GM19240 (cell line): ENCODE results near the gene HSPD1.
"Not testable (repeated sequence)": the region's sequence is repeated elsewhere in the genome, so short reads cannot be mapped to it uniquely, and the experiment has no call there.

Experiments used
- DNase-seq: peaks from one replicate; pipeline ENCODE4 v3.0.0; 2011; ENCODE audit warnings: low spot score; ENCODE audit not compliant: insufficient read length

Gene HSPD1

DNA sequence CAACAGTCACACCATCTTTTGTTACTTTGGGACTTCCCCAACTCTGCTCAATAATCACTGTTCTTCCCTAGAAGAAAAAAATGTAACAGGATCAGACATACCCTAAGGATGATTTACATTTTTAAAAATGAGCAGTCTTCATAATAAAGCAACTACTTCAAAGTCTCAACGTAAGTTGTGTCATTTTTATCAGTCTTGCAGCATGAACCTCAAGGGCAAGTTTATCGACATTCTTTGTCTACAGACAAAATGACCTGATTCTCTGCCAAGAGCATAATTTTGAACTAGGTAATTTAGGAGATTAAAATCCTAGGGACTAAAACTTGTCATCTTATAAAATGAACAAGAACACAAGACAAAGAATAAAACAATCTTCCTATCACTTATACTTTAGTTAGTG, 2.3 kb downstream of the HSPD1 start:
- no peak for DNase-seq

DNA sequence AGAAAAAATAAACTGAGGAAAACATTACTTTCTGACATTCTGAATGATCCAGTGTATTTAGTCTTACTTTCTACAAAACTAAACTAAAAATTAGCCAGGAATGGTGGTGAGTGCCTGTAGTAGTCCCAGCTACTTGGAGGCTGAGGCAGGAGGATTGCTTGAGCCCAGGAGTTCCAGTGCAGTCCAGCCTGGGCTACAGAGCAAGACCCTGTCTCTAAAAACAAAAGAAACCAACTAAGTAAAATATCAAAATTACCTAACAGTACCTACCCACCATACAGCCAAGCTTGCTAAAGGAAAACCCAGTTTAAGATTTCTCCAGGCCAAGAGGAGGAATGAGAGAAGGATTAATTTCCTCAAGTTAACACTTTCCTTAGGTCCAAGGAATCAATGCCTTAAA, 2.9 kb downstream of the HSPD1 start:
- DNase-seq, result no peak

DNA sequence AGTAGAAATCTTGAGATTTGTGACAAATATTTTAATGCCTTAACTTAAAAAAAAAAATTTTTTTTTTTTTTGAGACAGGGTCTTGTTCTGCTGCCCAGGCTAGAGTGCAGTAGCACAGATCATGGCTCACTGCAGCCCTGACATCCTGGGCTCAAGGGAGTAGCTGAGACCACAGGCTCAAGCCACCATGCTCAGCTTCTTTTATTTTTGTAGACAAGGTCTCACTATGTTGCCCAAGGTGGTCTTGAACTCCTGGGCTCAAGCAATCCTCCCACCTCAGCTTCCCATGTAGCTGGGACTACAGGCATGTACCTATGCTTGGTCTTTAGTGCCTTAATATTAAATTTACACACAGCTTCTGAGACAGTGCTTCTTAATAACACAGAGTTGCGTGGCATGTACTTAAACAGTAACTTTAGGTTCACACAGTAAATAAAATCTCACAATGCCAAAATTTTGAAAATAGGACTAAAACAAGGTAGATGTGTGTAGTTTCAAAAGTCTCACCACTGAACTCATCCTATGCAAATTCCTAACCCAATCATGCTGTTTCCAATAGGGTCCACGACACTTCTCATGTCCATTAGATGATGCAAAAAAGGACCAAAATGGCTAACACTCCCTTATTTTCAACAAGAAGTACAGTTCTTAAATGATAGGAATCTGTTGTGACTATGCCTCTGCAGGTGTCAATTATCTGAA, 4.1 kb downstream of the HSPD1 start:
- DNase-seq, result no peak

DNA sequence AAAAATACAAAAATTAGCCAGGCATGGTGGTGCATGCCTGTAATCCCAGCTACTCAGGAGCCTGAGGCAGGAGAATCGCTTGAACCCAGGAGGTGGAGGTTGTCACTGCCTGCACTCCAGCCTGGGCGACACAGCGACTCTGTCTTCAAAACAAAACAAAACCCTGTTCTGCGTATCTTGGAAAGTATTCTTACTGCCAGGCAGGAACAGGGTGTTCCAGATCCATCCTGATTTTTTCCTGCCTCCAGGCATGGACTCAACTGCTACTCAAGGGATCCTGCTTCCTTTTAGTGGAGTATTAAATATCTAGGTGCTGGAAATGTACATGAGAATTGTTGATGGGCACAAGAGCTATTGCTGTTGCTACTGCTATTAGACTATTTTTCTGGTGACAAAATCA, 12.3 kb downstream of the HSPD1 start:
- no peak for DNase-seq

DNA sequence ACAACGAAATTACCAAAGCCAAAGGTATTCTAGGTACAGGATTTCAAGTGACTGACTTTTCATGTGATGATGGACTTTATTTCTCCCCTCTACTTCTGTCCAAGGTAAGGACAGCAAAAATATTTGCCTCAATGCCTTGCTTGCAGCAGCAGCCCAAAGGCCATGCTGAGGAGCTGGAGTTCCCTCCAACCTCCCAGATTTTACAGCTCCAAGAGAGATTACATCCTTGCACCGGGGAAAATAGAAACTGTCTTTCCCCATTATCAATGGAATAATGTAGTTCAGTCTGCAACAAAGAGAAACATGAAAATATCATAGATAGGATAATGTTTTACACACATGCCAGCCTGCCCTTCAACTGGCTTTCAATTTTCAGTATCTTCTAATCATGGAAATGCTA, 13.5 kb downstream of the HSPD1 start:
- no peak for DNase-seq

DNA sequence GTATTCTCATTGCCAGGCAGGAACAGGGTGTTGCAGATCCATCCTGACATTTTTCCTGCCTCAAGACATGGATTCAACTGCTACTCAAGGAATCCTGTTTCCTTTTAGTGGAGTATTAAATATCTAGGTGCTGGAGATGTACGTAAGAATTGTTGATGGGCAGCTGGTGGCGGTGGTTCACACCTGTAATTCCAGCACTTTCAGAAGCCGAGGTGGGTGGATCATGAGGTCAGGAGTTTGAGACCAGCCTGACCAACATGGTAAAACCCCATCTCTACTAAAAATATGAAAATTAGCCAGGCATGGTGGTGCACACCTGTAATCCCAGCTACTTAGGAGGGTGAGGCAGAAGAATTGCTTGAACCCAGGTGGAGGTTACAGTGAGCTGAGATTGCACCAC, 15.4 kb downstream of the HSPD1 start:
- DNase-seq, result not testable (repeated sequence)

DNA sequence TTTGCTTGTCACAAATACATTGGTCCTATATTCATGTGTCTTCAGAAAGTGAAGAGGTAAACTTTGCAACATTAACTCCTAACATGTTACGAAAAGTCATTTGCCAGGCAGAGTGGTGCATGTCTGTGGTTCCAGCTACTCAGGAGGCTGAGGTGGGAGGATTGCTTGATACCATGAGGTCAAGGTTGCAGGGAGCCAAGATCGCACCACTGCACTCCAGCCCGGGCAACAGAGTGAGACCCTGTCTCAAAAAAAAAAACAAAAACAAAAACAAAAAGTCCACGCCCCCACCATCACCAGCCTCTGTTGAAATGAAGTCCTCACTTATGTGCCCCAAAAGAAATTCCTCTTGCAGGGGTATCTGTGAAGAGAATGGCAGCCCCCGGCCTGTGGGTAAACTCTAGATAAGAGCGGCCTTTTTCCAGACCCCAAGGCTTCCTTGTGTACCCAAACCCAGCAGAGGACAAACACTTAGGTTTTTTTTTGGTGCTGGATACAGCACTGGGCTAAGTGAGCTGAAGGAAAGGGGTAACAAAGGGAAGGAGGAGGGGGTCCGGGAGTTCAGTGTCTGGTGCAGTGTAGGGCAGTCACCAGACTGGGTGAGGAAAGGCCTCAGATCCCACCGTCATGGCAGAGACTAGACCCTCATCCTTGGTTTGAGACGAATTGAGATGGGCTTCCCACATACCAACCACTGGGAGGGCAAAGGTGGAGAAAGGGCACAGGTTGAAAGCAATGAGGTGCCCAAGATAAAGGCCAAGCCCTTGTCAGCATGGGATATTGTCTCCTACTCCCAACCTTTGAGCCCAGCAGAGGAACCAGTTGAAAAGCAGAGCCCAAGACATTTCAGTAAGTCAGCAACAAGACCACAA, 19.2 kb downstream of the HSPD1 start:
- no peak for DNase-seq

DNA sequence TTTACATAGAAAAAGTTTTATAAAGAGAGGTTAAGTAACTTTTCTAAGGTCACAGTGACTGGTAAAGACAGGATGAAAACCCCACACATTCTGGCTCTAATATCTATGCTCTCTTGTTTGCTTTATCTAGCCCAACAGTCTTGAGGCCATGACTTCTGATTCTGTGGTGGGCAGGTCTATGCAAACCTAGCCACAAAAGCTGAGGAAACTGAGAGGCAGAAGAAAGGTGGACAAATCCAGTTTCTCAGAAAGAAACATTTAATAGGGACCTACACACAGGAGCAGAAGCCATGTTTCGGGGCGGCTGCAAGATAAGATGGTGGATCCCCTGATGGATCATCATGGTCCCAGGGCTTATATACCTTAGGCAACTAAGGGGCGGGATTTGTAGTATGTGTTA, 21.8 kb downstream of the HSPD1 start:
- DNase-seq, result no peak

DNA sequence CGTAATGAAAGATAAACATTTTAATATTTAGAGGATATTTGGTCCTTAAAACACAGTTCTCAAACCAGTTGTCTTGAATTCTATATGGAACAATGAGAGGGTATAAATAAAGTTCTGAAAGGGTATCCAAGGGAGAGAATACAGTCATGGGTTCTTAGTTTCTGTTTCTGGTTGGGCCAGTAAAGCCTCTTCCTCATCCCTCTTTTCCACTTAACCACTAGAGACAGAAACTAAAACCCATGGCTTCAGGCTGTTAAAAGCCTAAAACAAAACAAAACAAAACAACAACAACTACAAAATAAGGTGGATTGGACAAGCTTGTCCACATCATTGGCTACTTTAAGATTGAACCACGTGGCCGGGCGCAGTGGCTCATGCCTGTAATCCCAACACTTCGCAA, 27.5 kb downstream of the HSPD1 start:
- DNase-seq, result no peak

DNA sequence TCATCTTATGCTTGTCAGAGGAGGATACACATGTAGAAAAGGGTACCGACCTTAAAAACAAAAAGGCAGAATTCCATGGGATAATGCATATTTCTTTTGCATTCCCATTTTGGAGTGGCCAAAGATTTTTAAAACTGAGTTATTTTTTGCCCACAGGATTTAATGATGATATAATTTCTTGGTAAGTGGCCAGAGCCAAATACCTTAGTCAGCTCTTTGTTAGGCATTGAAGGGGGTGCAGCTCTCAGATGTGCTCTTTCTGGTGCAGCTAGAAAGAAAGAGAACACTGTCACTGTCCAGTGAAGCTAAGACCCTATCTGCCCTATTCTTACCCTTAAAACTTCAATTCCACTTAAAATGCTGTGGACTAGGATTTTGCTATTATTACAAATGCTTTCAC, 35.5 kb downstream of the HSPD1 start:
- DNase-seq, result no peak

DNA sequence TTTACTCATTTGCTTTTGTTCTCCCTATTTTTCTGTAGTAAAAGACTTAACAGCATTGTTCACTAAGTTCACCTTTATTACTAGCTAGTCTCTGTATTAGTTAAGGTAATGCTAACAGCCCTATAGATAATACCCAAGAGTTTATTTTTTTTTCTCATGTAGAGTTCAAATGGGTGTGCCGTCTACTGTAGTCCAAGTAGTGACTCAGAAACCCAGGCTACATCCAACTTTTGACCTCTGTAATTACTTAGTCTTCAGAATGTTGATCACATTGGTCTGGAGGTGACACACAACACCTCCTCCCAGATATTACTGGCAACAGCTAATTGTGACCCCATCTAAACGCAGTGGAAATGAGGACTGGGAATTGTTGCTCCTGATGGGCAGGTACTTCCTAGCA, 38.6 kb downstream of the HSPD1 start:
- no peak for DNase-seq

DNA sequence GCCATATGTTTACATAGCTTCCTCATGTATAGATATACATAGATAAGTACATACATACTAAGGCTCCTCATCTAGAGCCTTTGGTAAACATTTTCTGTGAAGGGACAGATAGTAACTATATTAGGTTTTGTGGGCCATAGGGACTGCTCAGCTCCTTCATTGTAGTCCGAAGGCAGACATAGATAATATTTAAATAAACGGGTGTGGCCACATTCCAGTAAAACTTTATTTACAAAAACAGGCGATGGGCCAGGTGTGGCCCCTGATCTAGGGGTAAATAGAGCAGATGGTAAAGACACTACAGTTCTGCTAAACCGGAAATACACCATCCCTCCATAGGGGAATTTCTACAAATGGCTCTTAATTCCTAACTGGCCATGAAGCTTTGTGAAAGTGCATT, 39.0 kb downstream of the HSPD1 start:
- DNase-seq, result no peak

DNA sequence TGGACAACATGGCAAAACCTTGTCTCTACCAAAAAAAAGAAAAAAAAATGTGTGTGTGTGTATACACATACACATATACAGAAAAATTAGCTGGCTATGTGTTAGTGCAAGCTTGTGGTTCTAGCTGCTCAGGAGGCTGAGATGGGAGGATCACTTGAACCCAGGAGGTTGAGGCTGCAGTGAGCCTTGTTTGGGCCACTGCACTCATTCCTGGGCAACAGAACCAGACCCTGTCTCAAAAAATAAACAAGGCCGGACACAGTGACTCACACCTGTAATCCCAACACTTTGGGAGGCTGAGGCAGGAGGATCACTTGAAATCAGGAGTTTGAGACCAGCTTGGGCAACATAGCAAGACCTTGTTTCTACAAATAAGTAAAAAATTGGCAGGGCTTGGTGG, 44.2 kb downstream of the HSPD1 start:
- no peak for DNase-seq

DNA sequence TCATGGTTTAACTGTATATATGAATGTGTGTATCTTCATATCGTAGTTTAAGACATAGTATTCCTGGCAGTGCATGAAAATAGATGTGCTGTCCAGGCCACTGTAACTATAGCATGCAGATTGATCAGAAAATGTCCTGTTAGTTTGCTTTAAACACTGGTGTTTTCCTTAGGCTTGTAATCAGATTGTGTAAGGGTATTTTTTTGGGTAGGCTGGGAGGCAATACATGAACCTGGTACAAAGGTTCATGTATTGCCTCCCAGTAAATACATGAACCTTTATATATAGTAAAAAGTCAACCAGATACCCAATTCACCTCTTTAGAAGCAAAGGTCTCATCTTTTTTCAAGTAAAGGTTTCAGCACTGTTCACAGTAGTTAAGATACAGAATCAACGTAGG, 44.7 kb downstream of the HSPD1 start:
- no peak for DNase-seq

DNA sequence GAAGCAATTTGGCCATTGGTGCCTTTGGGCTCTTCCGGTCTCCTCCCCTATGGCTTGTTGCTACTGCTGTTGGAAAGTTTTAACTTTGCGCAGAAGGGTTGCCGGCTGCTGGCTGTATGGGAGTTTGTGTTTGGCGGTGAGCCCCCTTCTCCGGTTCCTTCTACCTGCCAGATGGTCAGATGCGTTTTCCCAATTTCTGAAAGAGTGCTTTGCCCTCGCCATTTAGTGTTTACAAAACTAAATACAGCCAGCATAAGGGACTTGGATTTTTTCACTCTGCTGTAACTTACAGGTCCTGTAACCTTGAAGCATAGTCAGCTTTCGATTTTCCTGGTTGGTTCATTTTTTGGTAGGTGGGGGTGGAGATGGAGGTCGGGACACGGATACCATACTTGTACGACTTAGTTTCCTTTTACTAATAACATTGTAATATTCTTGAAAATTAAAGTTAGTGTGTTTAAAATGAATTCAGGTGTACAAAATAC, 45.7 kb downstream of the HSPD1 start:
- peak; percentile 39 for DNase-seq

DNA sequence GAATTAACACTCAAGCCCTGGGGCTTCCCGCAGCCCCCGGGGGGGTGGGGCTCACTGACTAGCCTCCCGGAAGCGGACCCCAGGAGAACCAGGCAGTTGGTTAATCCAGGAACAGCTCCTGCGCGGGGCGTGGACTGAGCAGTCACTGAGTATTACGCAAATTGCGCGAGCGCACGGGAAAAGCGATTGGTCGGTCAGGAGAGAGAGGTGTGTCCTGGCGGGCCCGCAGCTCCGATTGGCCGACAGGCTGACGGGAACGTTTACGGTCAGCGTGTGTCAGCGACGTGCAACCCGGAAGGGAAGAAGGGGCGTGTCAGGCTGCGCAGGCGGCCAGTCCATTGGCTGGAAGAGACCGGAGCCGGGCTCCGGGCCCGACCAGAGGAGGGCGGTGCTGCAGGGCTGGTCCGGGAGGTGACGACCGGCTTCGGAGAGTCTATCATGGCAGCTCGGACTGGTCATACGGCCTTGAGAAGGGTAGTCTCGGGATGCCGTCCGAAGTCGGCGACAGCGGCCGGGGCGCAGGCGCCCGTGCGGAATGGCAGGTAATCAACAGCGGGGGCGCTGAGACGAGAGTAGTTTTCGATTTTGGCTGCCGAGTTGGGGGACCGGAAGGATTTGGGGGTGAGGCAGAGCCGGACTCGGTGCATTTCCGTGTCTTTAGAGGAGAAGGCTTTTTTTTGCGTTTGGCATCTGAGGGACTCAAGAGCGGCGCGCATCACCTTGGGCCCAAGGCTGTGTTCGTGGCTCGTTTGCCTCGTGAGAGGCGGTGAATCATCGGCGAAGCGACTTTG, 46.3 kb downstream of the HSPD1 start, which contains the start of gene COQ10B:
TSS of gene COQ10B (plus strand) at position 430 of the 791 bp plus-strand sequence. CDS start at position 439, 9 bp downstream.
- DNase-seq, result peak; percentile 93

DNA sequence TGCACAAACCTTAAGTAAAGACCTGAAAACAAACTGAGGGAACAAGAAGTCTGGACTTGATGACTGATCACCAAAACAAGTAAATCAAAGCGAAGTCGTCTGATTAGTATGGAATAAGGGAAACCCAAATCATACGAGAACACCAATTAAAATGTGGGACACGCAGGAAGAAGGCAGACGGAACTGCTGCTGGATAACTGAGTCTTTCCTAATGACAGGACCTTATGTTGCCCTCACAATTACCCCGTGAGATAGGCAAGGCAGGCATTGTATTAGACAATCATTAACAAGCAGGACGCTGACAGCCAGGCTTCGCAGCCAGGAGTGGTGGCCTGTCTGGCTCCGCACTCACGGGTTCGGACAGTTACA, 46.9 kb downstream of the HSPD1 start:
- DNase-seq, result no peak

DNA sequence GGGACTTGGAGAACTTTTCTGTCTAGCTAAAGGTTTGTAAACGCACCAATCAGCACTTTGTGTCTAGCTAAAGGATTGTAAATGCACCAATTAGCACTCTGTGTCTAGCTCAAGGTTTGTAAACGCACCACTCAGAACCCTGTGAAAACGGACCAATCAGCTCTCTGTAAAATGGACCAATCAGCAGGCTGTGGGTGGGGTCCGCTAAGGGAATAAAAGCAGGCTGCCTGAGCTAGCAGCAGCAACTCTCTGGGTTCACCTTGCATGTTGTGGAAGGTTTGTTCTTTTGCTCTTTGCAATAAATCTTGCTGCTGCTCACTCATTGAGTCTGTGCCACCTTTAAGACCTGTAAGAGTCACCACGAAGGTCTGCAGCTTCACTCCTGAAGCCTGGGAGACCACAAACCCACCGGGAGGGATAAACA, 48.7 kb downstream of the HSPD1 start:
- not testable (repeated sequence) for DNase-seq

DNA sequence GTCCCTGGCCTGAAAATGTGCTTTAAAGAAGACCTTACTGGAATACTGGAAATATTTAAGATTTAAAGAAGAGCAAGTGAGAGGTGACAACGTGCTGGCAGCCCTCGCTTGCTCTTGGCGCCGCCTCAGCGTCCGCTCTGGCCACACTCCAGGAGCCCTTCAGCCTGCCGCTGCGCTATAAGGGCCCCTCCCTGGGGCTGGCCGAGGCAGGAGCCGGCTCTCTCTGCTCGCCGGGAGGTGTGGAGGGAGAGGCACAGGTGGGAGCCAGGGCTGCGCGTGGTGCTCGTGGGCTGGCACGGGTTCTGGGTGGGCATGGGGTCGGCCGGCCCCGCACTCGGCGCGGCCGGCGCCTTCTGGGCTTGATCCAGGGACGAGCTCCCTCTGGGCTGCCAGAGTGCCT, 49.2 kb downstream of the HSPD1 start:
- DNase-seq, result no peak

DNA sequence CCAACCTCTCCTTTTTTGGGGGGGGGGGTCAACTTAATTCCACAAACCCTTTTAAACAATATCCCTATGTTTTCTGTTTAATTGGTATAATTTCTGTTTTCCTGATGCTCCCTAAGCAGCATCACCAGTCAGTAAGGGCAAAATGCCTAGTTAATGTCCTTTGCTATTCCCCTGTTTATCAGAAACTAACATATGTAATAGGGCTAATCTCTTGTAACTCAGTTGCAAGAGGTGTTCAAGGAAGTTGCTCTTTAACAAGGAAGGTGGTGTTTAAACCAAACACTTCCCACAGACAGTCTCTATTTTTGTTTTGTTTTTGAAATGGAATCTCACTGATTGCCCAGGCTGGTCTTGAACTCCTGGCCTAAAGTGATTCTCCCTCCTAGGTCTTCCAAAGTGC, 52.8 kb downstream of the HSPD1 start:
- DNase-seq, result no peak

DNA sequence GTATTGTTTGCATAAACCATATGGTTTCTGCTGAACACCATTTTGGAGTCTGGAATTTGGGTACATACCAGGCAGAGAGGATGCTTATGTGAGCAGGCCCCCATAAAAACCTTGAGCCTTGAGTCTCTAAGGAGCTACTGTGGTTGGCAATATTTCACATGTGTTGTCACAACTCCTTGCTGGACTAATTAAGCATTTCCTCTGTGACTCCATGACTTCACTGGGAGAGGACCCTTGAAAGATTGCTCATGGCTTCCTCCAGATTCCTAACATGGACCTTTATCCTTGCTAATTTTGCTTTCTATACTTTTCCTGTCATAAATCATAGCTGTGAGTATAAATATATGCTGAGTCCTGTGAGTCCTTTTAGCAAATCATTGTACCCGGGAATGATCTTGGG, 53.9 kb downstream of the HSPD1 start:
- DNase-seq, result no peak

DNA sequence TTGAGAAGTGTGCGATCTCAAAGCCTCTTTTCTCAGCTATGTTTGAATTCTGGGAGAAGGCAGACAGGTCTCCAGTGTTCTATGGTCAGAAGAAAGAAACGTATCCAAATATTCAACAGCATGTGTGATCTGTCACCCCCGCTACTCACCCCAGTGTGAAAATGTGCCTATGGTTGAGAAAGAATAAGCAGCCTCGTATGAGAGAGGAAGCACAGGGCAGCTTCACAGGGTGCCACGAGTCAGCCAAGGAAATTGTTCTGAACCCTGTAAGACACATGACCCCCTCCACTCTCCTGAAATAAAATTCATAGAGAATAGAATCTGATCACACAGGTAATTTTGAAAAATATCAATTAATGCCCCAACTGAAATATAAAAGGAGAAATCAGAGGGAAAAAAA, 56.8 kb downstream of the HSPD1 start:
- no peak for DNase-seq
